ENCODE results near the gene KRTAP13-4. TPM values are rescaled to one million over a fixed set of nuclear protein-coding genes. Genes with fewer than 3 reads are reported as not detected.

KRTAP13-4 gene
- total and polyA plus RNA-seq, 2 experiments from 2014 or later = not detected

DNA sequence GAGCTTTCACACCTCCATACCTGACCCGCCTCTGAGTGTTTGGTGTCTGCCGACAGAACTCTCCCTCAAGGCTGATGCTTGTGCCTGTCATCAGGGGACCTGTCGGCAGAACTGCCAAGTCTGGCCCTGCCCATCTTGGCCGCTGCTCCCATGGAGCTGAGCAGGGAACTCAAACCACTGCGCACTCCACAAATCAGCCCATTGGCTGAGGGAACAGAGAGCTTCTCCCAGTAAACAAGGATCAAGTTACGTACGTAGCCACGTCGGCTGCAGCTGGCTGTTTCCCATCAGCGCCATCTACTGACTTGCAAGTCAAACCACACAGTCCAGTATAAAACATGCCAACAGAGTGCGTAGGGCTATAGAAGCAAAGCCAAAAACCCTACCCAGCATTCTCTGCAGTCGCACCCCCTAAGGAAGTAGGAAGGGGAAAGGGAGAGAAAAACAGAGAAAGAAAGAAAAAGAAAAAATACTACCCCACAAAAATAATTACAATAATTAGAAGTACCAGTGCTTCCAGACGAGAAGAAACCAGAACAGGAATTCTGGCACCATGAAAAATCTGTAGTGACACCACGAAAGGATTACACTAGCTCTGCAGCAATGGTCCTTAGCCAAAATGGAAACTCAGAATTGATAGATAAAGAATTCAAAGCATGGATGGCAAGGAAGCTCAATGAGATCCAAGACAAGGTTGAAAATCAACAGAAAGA is 21.1 kb upstream of the KRTAP13-4 start:
- Histone ChIP-seq H3K9me3 (ENCODE audit: low read depth) (no peaks in the 10 kb centered on the region), H2AFZ (peak overlapping the region; percentile 73), H4K20me1 (ENCODE audit: insufficient read depth, poor library complexity, severe bottlenecking) (no peaks in the 10 kb centered on the region), H3K4me3 (no peak overlapping the region), H3K27ac (no peak overlapping the region), H3K9me2 (replicated peaks; ENCODE audit: insufficient read depth) (no peaks in the 10 kb centered on the region), H3K36me3 (replicated peaks; ENCODE audit: insufficient read depth, low read depth) (no peaks in the 10 kb centered on the region), H3K4me2 (peak overlapping the region; percentile 69), H3K4me1 (ENCODE audit: insufficient read depth) (no peaks in the 10 kb centered on the region), H3K79me2 (no peaks in the 10 kb centered on the region), H3K27me3 (no peaks in the 10 kb centered on the region)
- TF ChIP-seq, protein P1, sequence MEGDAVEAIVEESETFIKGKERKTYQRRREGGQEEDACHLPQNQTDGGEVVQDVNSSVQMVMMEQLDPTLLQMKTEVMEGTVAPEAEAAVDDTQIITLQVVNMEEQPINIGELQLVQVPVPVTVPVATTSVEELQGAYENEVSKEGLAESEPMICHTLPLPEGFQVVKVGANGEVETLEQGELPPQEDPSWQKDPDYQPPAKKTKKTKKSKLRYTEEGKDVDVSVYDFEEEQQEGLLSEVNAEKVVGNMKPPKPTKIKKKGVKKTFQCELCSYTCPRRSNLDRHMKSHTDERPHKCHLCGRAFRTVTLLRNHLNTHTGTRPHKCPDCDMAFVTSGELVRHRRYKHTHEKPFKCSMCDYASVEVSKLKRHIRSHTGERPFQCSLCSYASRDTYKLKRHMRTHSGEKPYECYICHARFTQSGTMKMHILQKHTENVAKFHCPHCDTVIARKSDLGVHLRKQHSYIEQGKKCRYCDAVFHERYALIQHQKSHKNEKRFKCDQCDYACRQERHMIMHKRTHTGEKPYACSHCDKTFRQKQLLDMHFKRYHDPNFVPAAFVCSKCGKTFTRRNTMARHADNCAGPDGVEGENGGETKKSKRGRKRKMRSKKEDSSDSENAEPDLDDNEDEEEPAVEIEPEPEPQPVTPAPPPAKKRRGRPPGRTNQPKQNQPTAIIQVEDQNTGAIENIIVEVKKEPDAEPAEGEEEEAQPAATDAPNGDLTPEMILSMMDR (IDR thresholded peaks at IDR 0.05; ENCODE audit: poor library complexity) = peak; percentile 55
- TF ChIP-seq EZH2phosphoT487 (IDR thresholded peaks at IDR 0.05; ENCODE audit: low read depth, severe bottlenecking, unreplicated experiment) = no peak
- TF ChIP-seq EZH2 (IDR thresholded peaks at IDR 0.05; ENCODE audit: borderline replicate concordance) = no peak
- 16% methylated on average over 14 of the region's 14 CpGs for WGBS (ENCODE audit: low lambda C conversion rate, missing lambda C conversion rate)
- peak; percentile 81 for DNase-seq (ENCODE audit: low spot score)

DNA sequence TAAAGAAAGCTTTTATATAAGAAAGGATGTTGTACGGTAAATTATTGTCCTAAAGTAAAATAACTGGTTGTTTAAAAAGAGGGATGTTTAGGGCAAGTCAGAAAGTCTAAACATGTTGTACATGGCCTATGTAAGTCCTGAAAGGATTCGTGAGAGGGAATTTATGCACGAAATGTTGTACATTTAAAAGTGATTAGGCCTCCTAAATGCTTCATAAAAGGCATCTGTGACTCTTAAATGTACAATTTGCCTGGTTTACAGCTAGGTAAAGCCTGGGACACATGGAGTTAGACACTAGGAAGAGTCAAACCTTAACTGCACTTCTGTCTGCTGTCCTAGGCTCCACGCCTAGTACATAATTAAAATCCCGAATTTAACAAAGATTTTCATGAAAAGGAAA is 14.0 kb upstream of the KRTAP13-4 start:
- no peaks in the 10 kb centered on the region for H3K27me3 ChIP-seq
- no peak overlapping the region for H3K4me2 ChIP-seq
- TF ChIP-seq, protein P1 (IDR thresholded peaks at IDR 0.05; ENCODE audit: poor library complexity) = no peak
- TF ChIP-seq EZH2 (IDR thresholded peaks at IDR 0.05; ENCODE audit: borderline replicate concordance) (no peak), EZH2phosphoT487 (IDR thresholded peaks at IDR 0.05; ENCODE audit: low read depth, severe bottlenecking, unreplicated experiment) (no peak)
- no peak overlapping the region for H2AFZ ChIP-seq
- H4K20me1 ChIP-seq (ENCODE audit: insufficient read depth, poor library complexity, severe bottlenecking) = no peaks in the 10 kb centered on the region
- no peaks in the 10 kb centered on the region for H3K9me3 ChIP-seq (ENCODE audit: low read depth)
- DNase-seq (ENCODE audit: low spot score) = no peak
- no peaks in the 10 kb centered on the region for H3K9me2 ChIP-seq (replicated peaks; ENCODE audit: insufficient read depth)
- H3K79me2 ChIP-seq = no peaks in the 10 kb centered on the region
- 80% methylated on average over 5 of the region's 5 CpGs for WGBS (ENCODE audit: low lambda C conversion rate, missing lambda C conversion rate)
- H3K4me1 ChIP-seq (ENCODE audit: insufficient read depth) = no peaks in the 10 kb centered on the region
- H3K36me3 ChIP-seq (replicated peaks; ENCODE audit: insufficient read depth, low read depth) = no peaks in the 10 kb centered on the region
- H3K27ac ChIP-seq = no peak overlapping the region
- H3K4me3 ChIP-seq = no peak overlapping the region

DNA sequence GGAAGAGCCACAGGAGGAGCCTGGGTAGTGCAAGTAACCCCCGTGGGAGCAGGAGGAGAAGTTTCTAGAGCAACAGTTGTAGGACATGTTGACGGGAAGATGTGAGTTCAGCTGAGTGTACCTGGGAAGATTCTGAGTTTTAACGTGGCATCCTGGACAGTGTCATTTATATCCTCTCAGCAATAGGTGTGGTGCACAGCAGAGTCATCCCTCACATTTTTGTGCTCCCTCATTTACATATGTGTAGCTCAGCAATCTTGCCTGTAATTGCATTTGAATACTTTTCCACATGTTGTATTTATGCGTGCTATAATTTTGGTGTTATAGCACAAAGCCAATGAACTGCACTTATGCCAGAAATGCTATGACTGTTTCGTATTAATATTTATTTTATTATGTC is 4.2 kb upstream of the KRTAP13-4 start, which contains the start of gene KRTAP13-3:
Gene KRTAP13-3 (minus strand): TSS at position 101 of the 400 bp plus-strand sequence. CDS start 14 bp downstream, at position 87.
- Histone ChIP-seq H3K4me1 (ENCODE audit: insufficient read depth) (no peaks in the 10 kb centered on the region), H3K4me3 (no peak within 1 kb of the TSS), H3K4me2 (no peak within 1 kb of the TSS), H3K9me3 (ENCODE audit: low read depth) (no peaks in the 10 kb centered on the region), H3K9me2 (replicated peaks; ENCODE audit: insufficient read depth) (no peaks in the 10 kb centered on the region), H3K27me3 (no peaks in the 10 kb centered on the region), H3K79me2 (no peaks in the 10 kb centered on the region), H3K36me3 (replicated peaks; ENCODE audit: insufficient read depth, low read depth) (no peaks in the 10 kb centered on the region), H3K27ac (no peak within 1 kb of the TSS), H4K20me1 (ENCODE audit: insufficient read depth, poor library complexity, severe bottlenecking) (no peaks in the 10 kb centered on the region), H2AFZ (no peak within 1 kb of the TSS)
- TF ChIP-seq EZH2 (IDR thresholded peaks at IDR 0.05; ENCODE audit: borderline replicate concordance) = no peak
- TF ChIP-seq, protein P1 (IDR thresholded peaks at IDR 0.05; ENCODE audit: poor library complexity) = no peak
- no peak for TF ChIP-seq EZH2phosphoT487 (IDR thresholded peaks at IDR 0.05; ENCODE audit: low read depth, severe bottlenecking, unreplicated experiment)
- WGBS (ENCODE audit: low lambda C conversion rate, missing lambda C conversion rate) = 89% methylated on average over 5 of the region's 5 CpGs
- no peak for DNase-seq (ENCODE audit: low spot score)

All from hepatocyte (in vitro differentiated cells).